Fibroblast of skin of abdomen (primary cell): Measurements from ENCODE around the gene ZC3H8.
"Not testable (repeated sequence)": the region's sequence is repeated elsewhere in the genome, so short reads cannot be mapped to it uniquely, and the experiment has no call there.

Experiments
- DNase-seq: peaks from one replicate; pipeline ENCODE4 v3.0.0-alpha.2; 2013

ZC3H8 gene

DNA sequence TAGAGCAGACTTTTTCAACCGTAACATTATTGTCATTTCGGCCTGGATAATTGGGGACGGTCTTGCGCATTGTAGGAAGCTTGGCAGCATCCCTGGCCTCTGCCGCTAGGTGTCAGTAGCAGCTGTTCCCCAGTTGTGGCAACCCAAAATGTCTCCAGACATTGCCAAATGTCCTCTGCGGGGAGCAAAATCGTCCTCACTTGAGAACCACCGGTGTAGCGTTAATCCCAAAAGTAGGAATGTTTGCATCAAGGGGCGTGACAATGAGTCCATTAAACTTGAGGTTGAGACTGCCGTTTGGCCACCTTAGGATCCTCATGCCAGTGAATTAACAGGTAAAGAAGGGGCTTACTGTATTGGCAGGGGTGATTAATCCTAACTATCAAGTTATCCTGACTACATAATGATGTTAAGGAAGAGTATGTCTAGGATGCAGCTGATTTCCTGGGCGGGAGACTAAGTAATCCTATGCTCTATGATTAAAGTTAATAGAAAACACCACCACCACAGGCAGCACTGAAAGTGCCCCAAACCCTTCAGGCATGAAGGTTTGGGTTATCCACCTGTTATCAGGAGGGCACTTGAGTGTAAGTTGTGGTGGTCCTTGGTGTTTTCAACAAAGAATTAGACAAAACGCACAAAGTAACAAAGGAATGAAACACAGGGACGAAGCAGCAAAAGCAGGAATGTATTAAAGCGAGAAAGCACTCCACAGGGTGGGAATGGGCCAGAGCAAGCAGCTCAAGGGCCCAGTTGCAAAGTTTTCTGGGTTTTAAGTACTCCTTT, 4.9 kb upstream of the ZC3H8 start:
- DNase-seq = peak; percentile 74

GRCh38 chr2:112257575-112257974, 2.7 kb upstream of the ZC3H8 start:
- peak; percentile 16 for DNase-seq

DNA sequence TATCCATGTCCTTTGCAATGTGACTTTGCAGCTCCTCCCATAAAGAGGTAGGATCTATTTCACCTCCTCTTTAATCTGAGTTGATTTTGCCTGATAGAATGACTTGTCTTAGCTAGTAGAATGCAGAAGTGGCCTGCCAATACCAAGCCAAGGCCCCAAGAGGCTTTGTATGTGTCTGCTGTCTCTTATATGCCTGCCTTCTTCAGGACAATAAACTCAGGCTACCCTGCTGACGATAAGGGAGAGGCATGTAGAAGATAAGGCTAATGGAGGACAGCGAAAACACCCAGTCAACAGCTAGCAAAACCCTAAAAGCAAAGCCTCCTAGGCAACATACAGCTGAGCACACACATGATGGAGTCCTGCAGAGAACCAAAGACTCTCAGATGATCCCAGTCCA, 1.8 kb upstream of the ZC3H8 start:
- DNase-seq = no peak

DNA sequence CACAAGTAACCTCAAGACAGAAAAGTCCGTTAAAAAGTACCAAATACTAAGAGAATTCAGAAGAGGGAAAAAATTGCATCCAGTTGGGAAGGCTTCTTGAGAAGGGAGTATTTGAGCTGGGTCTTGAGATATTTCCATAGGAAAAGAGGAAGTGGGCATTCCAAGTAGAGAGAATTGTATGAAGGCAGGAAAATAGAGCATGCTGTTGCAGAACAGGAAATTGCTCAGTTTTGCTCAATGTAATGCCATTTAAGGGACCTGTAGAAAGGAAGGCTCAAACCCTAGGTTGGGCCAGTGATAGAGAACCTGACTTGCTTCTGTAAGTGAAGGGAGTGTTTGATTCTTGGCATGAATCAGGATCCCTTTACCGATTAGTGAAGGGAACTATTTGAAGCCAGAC, 1.0 kb upstream of the ZC3H8 start:
- DNase-seq = no peak

- no peak for DNase-seq
These were observed 1.5 kb downstream of the ZC3H8 start for GRCh38 chr2:112253261-112253815.

DNA sequence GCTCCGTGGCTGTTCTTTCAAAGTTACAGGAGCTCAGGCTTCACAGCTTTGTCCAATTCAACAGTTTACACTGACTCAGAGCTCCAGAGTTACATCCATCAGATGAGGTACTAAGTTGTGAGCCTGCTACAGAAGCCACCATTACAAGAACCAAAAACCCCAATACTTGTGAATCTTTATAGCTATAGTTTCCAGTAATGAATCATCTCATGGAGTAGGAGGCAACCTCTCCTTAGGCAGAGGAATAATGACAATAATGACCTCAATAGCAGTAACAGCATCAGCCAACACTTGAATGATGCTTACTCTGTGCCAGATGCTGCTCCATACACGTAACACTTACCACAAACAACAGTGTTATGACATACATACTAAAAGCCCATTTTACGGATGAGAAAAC, 3.6 kb downstream of the ZC3H8 start:
- no peak for DNase-seq

DNA sequence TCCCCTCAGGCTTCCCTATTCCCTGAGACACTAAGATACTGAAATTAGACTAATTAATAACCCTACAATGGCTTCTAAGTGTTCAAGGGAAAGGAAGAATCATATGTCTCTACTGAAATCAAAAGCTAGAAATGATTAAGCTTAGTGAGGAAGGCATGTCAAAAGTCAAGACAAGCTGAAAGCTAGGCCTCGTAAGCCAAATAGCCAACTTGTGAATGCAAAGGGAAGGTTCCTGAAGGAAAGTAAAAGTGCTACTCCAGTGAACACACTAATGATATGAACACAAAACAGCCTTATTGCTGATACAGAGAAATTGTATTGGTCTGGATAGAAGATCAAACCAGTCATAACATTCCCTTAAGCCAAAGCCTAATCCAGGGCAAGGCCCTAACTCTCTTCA, 10.0 kb downstream of the ZC3H8 start:
- no peak for DNase-seq

GRCh38 chr2:112243233-112243632, 11.6 kb downstream of the ZC3H8 start:
- no peak for DNase-seq

DNA sequence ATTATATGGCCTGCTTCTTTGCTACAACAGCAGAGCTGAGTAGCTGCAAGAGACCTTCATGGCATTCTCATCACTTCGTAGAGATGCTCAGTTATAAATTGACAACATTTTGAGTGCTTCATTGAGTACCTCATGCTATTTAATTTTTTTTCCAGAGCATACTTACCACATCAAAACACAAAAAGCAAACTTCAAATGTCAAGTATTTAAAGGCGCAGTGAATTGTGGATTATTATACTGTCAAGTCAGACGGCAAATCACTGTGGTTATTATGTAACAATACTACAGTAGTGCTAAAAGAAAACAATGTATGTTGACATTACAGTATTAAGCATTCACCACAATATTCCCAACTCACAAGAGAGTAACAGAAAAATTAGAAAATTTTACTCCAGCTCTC, 12.5 kb downstream of the ZC3H8 start:
- no peak for DNase-seq

DNA sequence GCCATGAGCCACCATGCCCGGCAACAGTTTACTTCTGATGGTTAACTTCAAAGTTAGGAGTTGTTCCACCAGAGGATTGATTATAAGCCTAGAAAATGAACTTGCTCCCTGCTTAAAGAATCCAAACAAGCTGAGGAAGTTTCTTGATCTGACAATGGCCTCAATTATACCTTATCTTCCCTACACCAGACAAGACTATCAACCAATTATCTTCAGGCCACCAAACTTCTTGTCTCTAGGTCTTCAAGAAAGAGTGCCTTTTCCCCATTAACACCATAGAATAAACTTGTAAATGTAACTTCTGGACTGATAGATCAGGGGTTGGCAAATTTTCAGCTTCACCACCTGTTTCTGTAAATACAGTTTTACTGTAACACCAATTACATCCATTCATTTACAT, 15.0 kb downstream of the ZC3H8 start:
- DNase-seq = no peak

DNA sequence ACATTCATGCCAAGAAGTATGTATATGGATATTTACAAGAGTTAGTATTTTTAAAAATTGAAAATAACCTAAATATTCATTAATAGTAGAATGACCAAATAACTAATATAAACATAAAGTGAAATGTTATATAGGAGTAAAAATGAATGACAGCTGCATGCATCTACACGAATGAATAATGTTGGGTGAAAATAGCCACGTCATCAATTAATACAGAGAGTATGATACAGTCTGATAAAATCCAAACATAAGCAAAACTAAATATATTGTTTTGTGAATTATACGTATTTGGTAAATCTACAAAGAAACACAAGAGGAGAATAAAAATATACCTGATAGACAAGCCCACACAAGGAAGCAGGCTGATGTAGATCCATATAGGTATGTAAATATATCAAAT, 24.5 kb downstream of the ZC3H8 start:
- no peak for DNase-seq

- DNase-seq = no peak
These were observed 25.5 kb downstream of the ZC3H8 start for GRCh38 chr2:112229348-112229747.

DNA sequence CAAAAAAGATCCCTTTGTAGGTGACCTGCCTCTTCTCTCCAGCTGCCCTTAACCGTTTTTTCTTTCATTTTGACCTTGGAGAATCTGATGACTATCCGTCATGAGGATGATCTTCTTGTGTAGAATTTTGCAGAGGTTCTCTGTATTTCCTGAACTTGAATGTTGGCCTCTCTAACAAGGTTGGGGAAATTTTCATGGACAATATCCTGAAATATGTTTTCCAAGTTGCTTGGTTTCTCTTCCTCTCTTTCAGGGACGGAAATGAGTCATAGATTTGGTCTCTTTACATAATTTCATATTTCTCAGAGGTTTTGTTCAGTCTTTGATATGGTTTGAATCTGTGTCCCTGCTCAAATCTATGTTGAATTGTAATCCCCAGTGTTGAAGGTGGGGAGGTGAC, 34.0 kb downstream of the ZC3H8 start:
- DNase-seq = no peak

DNA sequence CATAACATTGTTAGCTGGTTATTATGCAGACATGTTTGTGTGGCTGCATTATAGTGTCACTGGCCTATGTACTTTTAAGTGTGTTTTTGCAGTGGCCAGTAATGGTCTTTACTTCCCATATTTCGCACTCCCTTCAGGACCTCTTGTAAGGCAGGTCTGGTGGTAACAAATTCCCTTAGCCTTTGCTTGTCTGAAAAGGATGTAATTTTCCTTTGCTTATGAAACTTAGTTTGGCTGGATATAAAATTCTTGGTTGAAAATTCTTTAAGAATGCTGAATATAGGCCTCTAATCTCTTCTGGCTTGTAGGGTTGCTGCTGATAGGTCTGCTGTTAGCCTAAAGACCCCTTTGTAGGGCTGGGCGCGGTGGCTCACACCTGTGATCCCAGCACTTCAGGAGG, 34.7 kb downstream of the ZC3H8 start:
- DNase-seq = no peak

- DNase-seq = no peak
These were observed 37.0 kb downstream of the ZC3H8 start for GRCh38 chr2:112217854-112218253.

- DNase-seq = peak; percentile 28
These were observed 38.7 kb downstream of the ZC3H8 start for GRCh38 chr2:112216167-112216566.

- not testable (repeated sequence) for DNase-seq
These were observed 46.9 kb downstream of the ZC3H8 start for GRCh38 chr2:112207905-112208304.

DNA sequence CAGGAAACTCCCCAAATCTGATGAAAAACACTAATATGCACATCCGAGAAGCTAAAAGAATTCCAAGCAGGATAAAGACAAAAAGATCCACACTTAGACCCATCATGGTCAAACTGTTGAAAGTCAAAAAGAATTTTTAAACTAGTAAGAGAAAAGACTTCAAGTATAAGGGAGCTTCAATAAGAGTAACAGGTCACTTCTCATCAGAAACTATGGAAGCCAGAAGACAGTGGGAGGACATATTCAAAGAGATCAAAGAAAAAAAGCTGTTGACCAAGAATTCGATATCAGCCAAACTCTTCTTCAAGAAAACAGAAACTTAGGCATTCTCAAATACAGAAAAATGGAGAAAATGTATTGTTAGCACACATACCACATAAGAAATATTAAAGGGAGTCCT, 50.4 kb downstream of the ZC3H8 start:
- no peak for DNase-seq

- no peak for DNase-seq
These were observed 53.0 kb downstream of the ZC3H8 start for GRCh38 chr2:112201696-112202430.

- no peak for DNase-seq
These were observed 55.7 kb downstream of the ZC3H8 start for GRCh38 chr2:112199188-112199587.

GRCh38 chr2:112198780-112199179, 56.1 kb downstream of the ZC3H8 start:
- peak; percentile 12 for DNase-seq

GRCh38 chr2:112197868-112198267, 57.0 kb downstream of the ZC3H8 start:
- DNase-seq = no peak

- DNase-seq = no peak
These were observed 58.9 kb downstream of the ZC3H8 start for GRCh38 chr2:112195950-112196349.

DNA sequence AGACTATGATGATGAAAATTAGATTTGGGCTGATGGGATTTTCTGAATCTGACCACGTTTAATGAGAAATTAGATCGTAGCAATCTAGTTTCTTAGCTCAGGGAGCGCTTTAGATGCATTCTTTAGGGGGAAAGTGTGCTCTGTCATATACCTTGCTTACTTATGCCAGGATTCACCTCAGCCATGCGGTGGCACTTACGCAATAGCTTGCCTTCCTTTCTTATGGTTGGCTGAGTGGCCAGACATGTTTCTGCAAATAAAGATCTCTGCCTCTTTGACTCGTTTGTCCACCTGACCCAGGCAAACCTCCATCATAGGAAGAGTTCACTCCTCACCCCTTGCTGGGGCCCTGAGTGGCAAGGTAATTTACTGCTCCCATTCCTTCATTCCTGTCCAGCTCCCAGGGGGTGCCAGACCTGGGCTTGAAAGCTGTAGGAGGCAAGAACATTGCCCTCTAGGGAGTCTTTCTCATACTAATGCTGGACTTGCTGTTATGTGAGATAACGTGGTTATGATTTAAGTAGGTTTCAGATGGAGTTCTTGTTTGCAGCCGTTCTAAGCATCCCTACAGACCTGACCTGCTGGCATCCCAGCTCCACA, 59.6 kb downstream of the ZC3H8 start:
- DNase-seq = no peak
